HFF-Myc (cell line): ENCODE results near the gene CCSAP.

ENCODE experiments used
- DNase-seq: peaks from one replicate; pipeline ENCODE4 v3.0.0-alpha.2; 2011; ENCODE audit warnings: low read depth; ENCODE audit errors: extremely low read depth
- H3K4me3 ChIP-seq: replicated peaks from 2 replicates; pipeline ENCODE4 v1.5.1; 2011; ENCODE audit warnings: low read depth, mild to moderate bottlenecking, control low read depth, low read length
- TF ChIP-seq, protein P1 (sequence below): IDR thresholded peaks from 2 replicates; pipeline ENCODE4 v1.5.1; 2012; ENCODE audit warnings: mild to moderate bottlenecking, low read depth, low read length, control low read depth; ENCODE audit errors: missing control alignments

The CCSAP gene, protein sequence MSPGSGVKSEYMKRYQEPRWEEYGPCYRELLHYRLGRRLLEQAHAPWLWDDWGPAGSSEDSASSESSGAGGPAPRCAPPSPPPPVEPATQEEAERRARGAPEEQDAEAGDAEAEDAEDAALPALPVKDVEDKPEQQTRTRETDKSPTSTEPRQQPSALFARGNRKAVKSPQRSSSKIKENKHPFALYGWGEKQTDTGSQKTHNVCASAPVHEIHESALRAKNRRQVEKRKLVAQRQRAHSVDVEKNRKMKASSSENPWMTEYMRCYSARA

GRCh38 chr1:229342656-229343569 is at the start of gene CCSAP:
TSS of gene CCSAP (minus strand) at chr1:229343047. CDS start at chr1:229342465, 582 bp downstream.
- TF ChIP-seq, protein P1, sequence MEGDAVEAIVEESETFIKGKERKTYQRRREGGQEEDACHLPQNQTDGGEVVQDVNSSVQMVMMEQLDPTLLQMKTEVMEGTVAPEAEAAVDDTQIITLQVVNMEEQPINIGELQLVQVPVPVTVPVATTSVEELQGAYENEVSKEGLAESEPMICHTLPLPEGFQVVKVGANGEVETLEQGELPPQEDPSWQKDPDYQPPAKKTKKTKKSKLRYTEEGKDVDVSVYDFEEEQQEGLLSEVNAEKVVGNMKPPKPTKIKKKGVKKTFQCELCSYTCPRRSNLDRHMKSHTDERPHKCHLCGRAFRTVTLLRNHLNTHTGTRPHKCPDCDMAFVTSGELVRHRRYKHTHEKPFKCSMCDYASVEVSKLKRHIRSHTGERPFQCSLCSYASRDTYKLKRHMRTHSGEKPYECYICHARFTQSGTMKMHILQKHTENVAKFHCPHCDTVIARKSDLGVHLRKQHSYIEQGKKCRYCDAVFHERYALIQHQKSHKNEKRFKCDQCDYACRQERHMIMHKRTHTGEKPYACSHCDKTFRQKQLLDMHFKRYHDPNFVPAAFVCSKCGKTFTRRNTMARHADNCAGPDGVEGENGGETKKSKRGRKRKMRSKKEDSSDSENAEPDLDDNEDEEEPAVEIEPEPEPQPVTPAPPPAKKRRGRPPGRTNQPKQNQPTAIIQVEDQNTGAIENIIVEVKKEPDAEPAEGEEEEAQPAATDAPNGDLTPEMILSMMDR, result no peak
- DNase-seq, result no peak
- H3K4me3 ChIP-seq, result peak within 1 kb of the TSS; percentile 65

DNA sequence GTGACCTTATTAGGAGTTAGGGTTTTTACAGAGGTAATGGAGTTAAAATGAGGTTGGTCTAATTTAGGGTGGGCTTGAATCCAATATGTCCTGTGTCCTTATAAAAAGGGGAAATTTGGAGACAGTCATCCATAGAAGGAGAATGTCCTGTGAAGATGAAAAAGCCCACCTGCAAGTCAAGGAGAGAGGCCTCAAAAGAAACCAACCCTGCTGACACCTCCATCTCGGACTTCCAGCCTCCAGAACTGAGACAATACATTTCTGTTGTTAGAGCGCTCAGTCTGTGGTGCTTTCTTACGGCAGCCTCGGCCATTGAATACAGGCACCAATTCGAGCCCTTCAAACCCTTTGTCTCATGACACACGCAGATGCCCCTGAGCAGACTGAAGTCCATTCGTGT is 47.3 kb upstream of the CCSAP start:
- H3K4me3 ChIP-seq, result no peak overlapping the region
- DNase-seq, result no peak
- TF ChIP-seq, protein P1, result no peak

- H3K4me3 ChIP-seq, result no peak overlapping the region
- TF ChIP-seq, protein P1, result no peak
- DNase-seq, result no peak
Observed at GRCh38 chr1:229388897-229389580, 46.2 kb upstream of the CCSAP start.

DNA sequence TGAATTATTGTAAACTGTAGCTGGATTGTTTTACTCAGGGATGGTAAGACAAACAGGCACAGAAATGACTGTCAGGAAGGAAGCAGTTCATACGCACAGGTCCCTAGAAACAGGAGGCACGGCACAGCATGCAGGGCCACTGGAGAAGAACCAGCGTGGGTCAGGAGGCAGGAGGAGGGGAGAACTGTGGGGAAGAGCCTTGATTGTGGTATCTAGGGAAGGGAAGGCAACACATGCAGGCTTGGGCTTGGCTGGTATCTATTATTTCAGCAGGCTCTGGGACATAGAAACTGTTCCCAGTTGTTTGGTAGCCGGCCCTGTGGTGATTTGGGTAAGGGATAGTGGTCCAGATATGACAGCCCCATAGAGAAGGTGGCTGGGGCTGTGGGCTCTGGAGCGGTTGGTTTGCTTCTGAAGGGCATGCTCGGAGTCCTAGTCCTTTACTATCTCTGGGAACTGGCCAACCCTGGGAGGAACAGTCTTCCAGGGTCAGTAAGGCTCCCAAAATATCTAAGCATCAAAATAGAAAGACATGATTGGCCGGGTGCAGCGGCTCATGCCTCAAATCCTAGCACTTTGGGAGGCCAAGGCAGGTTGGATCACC is 43.1 kb upstream of the CCSAP start:
- no peak overlapping the region for H3K4me3 ChIP-seq
- TF ChIP-seq, protein P1, result no peak
- DNase-seq, result no peak

DNA sequence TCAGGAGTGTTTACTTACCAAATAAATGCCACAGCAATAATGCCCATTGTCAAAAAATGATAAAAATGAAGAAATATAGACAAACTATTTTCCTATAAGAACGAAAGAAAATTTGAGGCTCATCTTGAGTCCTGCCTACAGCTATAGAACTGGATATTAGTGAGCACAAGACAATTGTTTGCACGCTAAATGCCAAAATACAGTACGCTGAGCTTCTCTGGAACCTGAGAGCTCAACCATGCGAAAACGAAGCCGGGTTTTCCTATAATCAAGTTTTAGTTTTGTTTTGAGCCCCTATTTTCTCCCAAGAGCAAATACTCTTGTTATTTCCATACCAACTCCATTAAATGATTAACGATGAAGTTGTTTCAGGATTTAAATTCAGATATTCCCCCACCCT is 42.0 kb upstream of the CCSAP start:
- no peak overlapping the region for H3K4me3 ChIP-seq
- TF ChIP-seq, protein P1, result no peak
- no peak for DNase-seq

DNA sequence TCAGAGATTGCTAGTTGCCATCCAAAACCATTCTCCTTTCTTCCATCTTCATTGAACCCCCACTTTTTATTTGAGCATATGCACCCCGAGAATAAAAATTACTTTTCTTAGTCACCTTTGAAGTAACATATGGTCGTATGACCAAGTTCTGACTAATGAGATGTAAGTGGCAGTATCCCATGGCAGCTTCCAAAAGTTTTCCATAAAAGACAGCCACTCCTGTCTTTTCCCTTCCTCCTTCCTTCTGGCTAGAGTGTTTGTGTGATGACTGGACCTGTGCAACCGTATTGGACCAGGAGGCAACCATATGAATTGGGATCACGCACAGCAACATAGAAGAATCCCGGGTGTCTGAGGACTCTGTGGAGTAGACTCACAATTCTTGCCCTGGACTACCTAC is 41.1 kb upstream of the CCSAP start:
- TF ChIP-seq, protein P1, result no peak
- no peak for DNase-seq
- H3K4me3 ChIP-seq, result no peak overlapping the region
